Amygdala (tissue), 56 donors: ENCODE results near the gene SARDH.

Experiments used
- DNase-seq, 56 donors: peaks; one replicate each; lab custom pipeline; 2025; lab: John Stamatoyannopoulos, UW

SARDH gene

GRCh38 chr9:133616643-133617405, 121.3 kb downstream of the SARDH start:
- no peak for DNase-seq

- no peak for DNase-seq
Observed at GRCh38 chr9:133615606-133616188, 122.5 kb downstream of the SARDH start.

- no peak for DNase-seq
Observed at GRCh38 chr9:133615186-133615585, 123.0 kb downstream of the SARDH start.

- no peak for DNase-seq
Observed at GRCh38 chr9:133614678-133615077, 123.5 kb downstream of the SARDH start.

- DNase-seq: no peak
Observed at GRCh38 chr9:133614056-133614455, 124.1 kb downstream of the SARDH start.
